Measurements from ENCODE around the gene FSTL4. TPM values are rescaled to one million over a fixed set of nuclear protein-coding genes. Genes with fewer than 3 reads are reported as not detected.

FSTL4 gene
- total and polyA plus RNA-seq, 2 of the 13 experiments (the other 11 are each of a cell fraction or from before 2014, with no cell fraction given): 2.1 to 3.0 TPM

- TF ChIP-seq, protein P1, sequence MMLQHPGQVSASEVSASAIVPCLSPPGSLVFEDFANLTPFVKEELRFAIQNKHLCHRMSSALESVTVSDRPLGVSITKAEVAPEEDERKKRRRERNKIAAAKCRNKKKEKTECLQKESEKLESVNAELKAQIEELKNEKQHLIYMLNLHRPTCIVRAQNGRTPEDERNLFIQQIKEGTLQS (CRISPR knock-in tag; IDR thresholded peaks at IDR 0.05): 0 out of 2 replicates have a peak, but pooled peaks have one; percentile 23
- TF ChIP-seq HOXA5 (CRISPR knock-in tag; IDR thresholded peaks at IDR 0.05) (0 out of 2 replicates have a peak, but pooled peaks have one; percentile 30), MAFF (IDR thresholded peaks at IDR 0.05; ENCODE audit: low read depth, low read length) (no peak), HDAC6 (IDR thresholded peaks at IDR 0.05; ENCODE audit: low read depth, low read length) (no peak), PREB (CRISPR knock-in tag; IDR thresholded peaks at IDR 0.05) (no peak), MYNN (CRISPR knock-in tag; IDR thresholded peaks at IDR 0.05; ENCODE audit: low read depth) (no peak), YY1 (IDR thresholded peaks at IDR 0.05; ENCODE audit: insufficient read depth, insufficient replicate concordance, low read depth, low read length) (peak; percentile 19), ZNF577 (CRISPR knock-in tag; IDR thresholded peaks at IDR 0.05; ENCODE audit: borderline replicate concordance, low read depth) (no peak), CENPT (CRISPR knock-in tag; IDR thresholded peaks at IDR 0.05; ENCODE audit: low read depth) (no peak), PCBP2 (optimal IDR thresholded peaks at IDR 0.05; ENCODE audit: low read depth, low read length, poor library complexity, severe bottlenecking) (no peak), ZNF121 (CRISPR knock-in tag; IDR thresholded peaks at IDR 0.05) (no peak), ZNF724P (CRISPR knock-in tag; IDR thresholded peaks at IDR 0.05; ENCODE audit: borderline replicate concordance) (0 out of 2 replicates have a peak, but pooled peaks have one; percentile 34), ZNF354B (CRISPR knock-in tag; IDR thresholded peaks at IDR 0.05) (no peak), BCL6 (CRISPR knock-in tag; IDR thresholded peaks at IDR 0.05) (peak; percentile 37; the same call in 1 of the 2 replicates), NFE2L2 (IDR thresholded peaks at IDR 0.05; ENCODE audit: low read length) (no peak), HDAC2 (CRISPR knock-in tag; IDR thresholded peaks at IDR 0.05) (peak; percentile 41; the same call in 1 of the 2 replicates), NRL (CRISPR knock-in tag; IDR thresholded peaks at IDR 0.05; ENCODE audit: borderline replicate concordance) (peak; percentile 78; the same call in 1 of the 2 replicates), SALL1 (CRISPR knock-in tag; IDR thresholded peaks at IDR 0.05) (peak; percentile 56; the same call in 1 of the 2 replicates), SAFB2 (CRISPR knock-in tag; IDR thresholded peaks at IDR 0.05; ENCODE audit: borderline replicate concordance, low read depth) (no peak)
- TF ChIP-seq, protein P2, sequence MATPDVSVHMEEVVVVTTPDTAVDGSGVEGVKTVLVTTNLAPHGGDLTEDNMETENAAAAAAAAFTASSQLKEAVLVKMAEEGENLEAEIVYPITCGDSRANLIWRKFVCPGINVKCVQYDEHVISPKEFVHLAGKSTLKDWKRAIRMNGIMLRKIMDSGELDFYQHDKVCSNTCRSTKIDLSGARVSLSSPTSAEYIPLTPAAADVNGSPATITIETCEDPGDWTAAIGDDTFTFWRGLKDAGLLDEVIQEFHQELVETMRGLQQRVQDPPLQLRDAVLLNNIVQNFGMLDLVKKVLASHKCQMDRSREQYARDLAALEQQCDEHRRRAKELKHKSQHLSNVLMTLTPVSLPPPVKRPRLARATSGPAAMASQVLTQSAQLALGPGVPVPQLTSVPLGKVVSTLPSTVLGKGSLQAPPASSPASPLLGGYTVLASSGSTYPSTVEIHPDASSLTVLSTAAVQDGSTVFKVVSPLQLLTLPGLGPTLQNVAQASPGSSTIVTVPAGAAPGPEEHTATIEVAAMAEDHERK (CRISPR knock-in tag; IDR thresholded peaks at IDR 0.05; ENCODE audit: low read depth): no peak
- TF ChIP-seq, protein P3, sequence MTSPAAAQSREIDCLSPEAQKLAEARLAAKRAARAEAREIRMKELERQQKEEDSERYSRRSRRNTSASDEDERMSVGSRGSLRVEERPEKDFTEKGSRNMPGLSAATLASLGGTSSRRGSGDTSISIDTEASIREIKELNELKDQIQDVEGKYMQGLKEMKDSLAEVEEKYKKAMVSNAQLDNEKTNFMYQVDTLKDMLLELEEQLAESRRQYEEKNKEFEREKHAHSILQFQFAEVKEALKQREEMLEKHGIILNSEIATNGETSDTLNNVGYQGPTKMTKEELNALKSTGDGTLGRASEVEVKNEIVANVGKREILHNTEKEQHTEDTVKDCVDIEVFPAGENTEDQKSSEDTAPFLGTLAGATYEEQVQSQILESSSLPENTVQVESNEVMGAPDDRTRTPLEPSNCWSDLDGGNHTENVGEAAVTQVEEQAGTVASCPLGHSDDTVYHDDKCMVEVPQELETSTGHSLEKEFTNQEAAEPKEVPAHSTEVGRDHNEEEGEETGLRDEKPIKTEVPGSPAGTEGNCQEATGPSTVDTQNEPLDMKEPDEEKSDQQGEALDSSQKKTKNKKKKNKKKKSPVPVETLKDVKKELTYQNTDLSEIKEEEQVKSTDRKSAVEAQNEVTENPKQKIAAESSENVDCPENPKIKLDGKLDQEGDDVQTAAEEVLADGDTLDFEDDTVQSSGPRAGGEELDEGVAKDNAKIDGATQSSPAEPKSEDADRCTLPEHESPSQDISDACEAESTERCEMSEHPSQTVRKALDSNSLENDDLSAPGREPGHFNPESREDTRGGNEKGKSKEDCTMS (CRISPR knock-in tag; conservative IDR thresholded peaks at IDR 0.05): no peak
Measured at GRCh38 chr5:133423618-133424282, 188.6 kb downstream of the FSTL4 start (continued).

All from HepG2 (cell line).